Measurements from ENCODE around the gene COL27A1. TPM values are rescaled to one million over a fixed set of nuclear protein-coding genes. Genes with fewer than 3 reads are reported as not detected.

Gene COL27A1
- total RNA-seq, 1 donor from 2014 or later: 8.5 TPM

DNA sequence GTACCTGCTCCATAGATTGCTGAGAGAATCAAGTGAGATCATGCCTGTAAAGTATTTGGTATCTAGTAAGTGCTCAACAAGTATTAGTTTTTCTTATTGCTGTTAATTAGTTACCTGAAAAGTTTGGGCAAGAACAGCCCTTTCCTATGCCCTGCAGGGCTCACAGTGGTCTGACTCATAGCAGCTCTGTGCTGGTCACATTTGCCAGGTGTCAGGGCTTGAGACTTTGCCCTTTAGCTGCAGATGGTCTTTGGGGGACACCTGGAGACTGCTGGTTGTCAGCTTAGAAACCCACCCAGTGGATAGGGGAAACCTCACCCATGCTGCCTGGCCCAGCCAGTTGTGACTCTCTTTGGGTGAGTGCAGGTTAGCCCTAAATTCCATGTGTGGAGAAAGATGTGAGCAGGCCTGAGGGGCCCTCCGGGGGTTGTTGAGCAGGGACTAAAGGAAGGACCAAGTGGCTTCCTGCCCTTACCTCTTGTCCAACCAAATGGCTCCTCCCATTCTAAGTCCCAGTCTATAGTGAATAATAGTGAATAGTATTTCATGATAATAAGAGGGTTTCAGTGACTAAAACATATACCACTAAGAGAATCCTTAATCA lies 9.0 kb downstream of the COL27A1 start:
- Mint-ChIP-seq H3K36me3 (ENCODE audit: low read depth) (no peaks in the 10 kb centered on the region), H3K4me3 (no peak overlapping the region), H3K9me3 (no peaks in the 10 kb centered on the region), H3K27ac (no peak overlapping the region), H3K27me3 (peaks cover 2% of the 10 kb centered on the region), H3K4me1 (peaks cover 2% of the 10 kb centered on the region)
- no peak for DNase-seq
- intact Hi-C loops (cut with micrococcal nuclease): no loop called here

DNA sequence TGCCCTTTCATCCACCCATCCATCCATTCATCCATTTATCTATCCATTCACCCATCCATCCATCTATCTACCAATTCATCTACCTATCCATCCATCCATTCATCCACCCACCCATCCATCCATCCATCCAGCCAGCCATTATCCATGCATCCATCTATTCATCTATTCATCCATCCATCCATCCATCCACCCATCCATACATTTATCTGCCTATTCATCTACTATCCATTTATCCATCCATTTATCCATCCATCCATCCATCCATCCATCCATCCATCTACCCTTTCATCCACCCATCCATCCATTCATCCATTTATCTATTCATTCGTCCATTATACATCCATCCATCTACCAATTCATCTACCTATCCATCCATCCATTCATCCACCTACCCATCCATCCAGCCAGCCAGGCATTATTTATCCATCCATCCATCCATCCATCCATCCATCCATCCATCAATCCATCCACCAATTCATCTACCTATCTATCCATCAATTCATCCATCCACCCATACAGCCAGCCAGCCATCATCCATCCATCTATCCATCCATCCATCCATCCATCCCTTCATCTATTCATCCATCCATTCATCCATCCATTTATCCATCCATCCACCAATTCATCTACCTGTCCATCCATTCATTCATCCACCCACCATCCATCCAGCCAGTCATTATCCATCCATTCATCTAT lies 10.2 kb downstream of the COL27A1 start:
- no peak overlapping the region for H3K27ac Mint-ChIP-seq
- H3K36me3 Mint-ChIP-seq (ENCODE audit: low read depth): no peaks in the 10 kb centered on the region
- no peak overlapping the region for H3K4me3 Mint-ChIP-seq
- no peak for DNase-seq
- no peaks in the 10 kb centered on the region for H3K9me3 Mint-ChIP-seq
- no peaks in the 10 kb centered on the region for H3K27me3 Mint-ChIP-seq
- intact Hi-C loops (cut with micrococcal nuclease): no loop called here
- H3K4me1 Mint-ChIP-seq: no peaks in the 10 kb centered on the region

DNA sequence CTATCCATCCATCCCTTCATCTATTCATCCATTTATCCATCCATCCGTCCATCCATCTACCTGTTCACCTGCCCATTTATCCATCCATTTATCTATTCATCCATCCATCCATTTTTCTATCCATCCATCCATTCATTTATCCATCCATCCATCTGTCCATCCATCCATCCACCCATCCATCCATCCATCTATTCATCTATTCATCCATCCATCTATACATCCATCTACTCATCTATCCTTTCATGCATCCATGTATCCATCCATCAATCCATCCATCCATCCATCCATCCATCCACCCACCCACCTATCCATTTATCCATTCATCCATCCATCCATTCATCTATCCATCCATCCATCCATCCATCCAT lies 10.8 kb downstream of the COL27A1 start:
- no peak overlapping the region for H3K27ac Mint-ChIP-seq
- H3K4me1 Mint-ChIP-seq: no peaks in the 10 kb centered on the region
- H3K27me3 Mint-ChIP-seq: no peaks in the 10 kb centered on the region
- H3K9me3 Mint-ChIP-seq: no peaks in the 10 kb centered on the region
- intact Hi-C loops (cut with micrococcal nuclease): no loop called here
- H3K36me3 Mint-ChIP-seq (ENCODE audit: low read depth): no peaks in the 10 kb centered on the region
- no peak for DNase-seq
- H3K4me3 Mint-ChIP-seq: no peak overlapping the region

DNA sequence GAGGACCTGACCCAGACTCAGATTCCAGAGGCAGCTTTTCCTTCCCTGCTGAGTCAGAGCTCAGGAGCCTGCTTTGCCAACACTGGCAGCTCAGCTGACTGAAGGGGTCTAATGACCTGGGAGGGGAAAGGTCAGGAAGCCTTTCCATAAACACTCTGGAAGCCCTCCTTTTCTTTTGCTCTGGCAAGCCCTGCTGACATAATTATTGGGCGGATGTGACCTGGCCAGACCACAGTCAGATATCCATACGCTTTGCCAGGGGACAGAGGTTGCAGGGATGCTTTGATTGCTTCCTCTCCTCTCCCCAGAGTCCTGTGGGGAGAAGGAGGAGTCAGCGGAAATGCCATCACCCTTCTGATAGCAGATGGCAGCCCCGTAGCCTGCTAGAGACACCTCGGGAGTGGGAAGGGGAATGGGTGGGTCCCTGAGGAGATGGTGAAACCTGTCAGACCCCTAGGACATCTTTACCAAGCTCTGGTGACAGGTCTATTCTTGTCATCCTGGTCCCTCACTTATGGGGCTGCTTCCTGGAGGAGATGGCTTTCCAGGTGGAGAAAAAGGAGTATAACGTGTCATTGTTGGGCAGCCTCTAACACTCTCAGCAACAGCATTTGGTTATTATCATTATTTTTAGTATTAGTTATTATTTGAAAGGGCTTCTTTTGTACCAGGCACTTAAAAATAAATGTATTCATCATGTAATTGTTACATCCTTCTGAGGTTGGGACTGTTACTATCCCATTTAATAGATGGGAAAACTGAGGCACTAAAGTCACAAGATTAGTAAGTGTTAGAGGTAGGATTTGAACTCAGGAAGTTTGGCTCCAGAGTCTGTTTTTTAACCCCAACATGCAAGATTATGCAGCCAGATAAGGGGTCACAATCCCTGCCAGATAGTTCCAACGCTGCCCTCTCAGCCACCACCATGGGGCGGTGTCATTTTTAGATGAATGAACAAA lies 11.6 kb downstream of the COL27A1 start:
- H3K27me3 Mint-ChIP-seq: no peaks in the 10 kb centered on the region
- H3K27ac Mint-ChIP-seq: no peak overlapping the region
- intact Hi-C loops (cut with micrococcal nuclease): no loop called here
- no peaks in the 10 kb centered on the region for H3K36me3 Mint-ChIP-seq (ENCODE audit: low read depth)
- H3K4me3 Mint-ChIP-seq: no peak overlapping the region
- H3K9me3 Mint-ChIP-seq: no peaks in the 10 kb centered on the region
- no peak for DNase-seq
- H3K4me1 Mint-ChIP-seq: no peaks in the 10 kb centered on the region

DNA sequence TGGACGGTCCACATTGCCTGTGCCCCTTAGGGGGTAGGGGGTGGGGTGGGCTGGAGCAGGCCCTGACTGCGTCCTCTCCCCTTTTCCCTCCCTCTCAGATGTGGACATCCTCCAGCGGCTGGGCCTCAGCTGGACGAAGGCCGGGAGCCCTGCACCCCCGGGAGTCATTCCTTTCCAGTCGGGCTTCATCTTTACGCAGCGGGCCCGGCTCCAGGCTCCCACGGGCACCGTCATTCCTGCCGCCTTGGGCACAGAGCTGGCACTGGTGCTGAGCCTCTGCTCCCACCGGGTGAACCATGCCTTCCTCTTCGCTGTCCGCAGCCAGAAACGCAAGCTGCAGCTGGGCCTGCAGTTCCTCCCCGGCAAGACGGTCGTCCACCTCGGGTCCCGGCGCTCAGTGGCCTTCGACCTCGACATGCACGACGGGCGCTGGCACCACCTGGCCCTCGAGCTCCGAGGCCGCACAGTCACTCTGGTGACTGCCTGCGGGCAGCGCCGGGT lies 12.3 kb downstream of the COL27A1 start:
- intact Hi-C loops (cut with micrococcal nuclease): no loop called here
- DNase-seq: no peak
- no peaks in the 10 kb centered on the region for H3K27me3 Mint-ChIP-seq
- H3K4me1 Mint-ChIP-seq: no peaks in the 10 kb centered on the region
- no peak overlapping the region for H3K27ac Mint-ChIP-seq
- H3K36me3 Mint-ChIP-seq (ENCODE audit: low read depth): no peaks in the 10 kb centered on the region
- no peaks in the 10 kb centered on the region for H3K9me3 Mint-ChIP-seq
- H3K4me3 Mint-ChIP-seq: no peak overlapping the region

DNA sequence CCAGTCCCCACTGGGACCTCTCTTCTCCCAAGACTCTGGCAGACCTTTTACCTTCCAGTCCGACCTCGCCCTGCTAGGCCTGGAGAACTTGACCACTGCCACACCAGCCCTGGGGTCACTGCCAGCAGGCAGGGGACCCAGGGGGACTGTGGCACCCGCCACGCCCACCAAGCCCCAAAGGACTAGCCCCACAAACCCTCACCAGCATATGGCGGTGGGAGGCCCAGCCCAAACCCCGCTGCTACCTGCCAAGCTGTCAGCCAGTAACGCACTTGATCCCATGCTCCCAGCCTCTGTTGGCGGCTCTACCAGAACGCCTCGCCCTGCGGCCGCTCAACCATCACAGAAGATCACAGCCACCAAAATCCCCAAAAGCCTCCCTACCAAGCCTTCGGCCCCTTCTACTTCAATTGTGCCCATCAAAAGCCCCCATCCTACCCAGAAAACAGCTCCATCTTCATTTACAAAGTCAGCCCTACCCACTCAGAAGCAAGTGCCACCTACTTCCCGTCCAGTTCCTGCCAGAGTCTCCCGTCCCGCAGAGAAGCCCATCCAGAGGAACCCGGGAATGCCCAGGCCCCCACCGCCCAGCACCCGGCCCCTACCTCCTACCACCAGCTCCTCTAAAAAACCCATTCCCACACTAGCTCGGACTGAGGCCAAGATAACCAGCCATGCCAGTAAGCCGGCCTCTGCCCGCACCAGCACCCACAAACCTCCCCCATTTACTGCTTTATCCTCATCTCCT lies 13.1 kb downstream of the COL27A1 start:
- no peak for DNase-seq
- Mint-ChIP-seq H3K27ac (no peak overlapping the region), H3K27me3 (no peaks in the 10 kb centered on the region), H3K4me3 (no peak overlapping the region), H3K4me1 (no peaks in the 10 kb centered on the region), H3K36me3 (ENCODE audit: low read depth) (no peaks in the 10 kb centered on the region), H3K9me3 (no peaks in the 10 kb centered on the region)
- intact Hi-C loops (cut with micrococcal nuclease): no loop called here

DNA sequence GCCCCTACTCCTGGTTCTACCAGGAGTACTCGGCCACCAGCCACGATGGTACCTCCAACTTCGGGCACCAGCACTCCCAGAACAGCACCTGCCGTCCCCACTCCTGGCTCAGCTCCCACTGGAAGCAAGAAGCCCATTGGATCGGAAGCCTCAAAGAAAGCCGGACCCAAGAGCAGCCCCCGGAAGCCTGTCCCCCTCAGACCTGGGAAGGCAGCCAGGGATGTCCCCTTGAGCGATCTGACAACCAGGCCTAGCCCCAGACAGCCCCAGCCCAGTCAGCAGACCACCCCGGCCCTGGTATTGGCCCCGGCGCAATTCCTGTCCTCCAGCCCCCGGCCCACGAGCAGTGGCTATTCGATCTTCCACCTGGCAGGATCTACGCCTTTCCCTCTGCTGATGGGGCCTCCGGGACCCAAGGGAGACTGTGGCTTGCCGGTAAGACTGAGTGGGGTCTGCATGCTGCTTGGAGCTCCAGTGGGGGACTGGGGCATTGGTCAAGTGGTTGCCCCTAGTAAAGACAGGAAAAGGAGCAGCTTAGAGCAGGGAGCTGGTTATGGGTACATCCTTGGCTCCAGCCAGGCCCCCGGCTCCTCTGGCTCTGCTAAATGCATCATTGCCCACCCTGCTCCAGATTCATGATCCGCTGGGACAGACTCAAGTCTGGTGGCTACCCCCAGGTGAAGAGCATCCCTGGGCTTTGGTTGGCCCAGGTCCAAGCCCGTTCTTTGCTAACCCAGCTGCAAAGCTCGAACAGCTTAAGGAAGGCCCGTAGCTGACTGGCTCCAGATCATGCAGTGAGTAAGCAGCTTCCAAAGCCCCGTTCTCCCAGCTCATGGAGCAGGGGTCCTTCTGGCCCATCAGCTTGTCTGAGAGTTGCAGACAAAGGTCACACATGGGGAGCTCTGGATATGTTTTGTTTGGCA lies 14.0 kb downstream of the COL27A1 start:
- H3K4me1 Mint-ChIP-seq: no peaks in the 10 kb centered on the region
- H3K27me3 Mint-ChIP-seq: no peaks in the 10 kb centered on the region
- intact Hi-C loops (cut with micrococcal nuclease): no loop called here
- H3K27ac Mint-ChIP-seq: no peak overlapping the region
- DNase-seq: no peak
- H3K9me3 Mint-ChIP-seq: no peaks in the 10 kb centered on the region
- H3K4me3 Mint-ChIP-seq: no peak overlapping the region
- no peaks in the 10 kb centered on the region for H3K36me3 Mint-ChIP-seq (ENCODE audit: low read depth)

DNA sequence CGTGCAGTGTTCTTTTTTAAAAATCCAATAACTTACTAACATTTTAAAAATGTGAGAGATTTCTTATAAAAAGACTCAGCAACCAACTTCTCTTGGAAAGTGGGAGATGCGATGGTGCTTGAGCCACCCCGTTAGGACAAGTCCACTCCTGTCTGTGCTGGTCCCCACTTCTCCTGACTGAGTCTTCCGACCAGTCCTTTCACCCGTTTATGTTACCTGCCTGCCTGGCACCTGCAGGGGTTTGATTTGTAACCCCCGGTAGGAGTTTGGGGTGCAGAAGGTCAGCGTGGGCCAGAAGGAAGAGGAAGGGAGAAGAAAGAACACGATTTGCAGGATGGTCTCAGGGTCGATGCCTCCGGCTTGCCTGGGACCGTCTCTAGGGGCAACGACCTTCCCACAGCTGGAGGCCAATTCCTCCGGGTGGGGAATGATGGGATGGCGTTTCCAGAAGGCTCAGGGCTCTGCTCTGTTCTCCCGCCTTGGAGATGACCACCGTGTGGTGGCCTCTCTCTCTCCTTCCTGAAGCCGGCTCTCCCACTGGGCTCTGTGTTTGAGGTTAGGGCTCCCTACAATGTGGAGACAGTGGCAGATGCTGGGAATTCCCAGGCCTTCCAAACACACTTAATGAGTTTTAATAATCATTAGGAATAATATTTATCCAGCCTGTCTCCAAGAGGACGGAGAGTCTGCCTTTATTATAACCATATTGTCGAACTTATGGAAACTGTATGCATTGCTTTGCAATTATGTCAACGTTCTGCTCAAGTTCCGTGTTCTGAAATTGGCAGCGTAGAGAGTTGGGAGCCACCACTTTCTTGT lies 14.8 kb downstream of the COL27A1 start:
- no peaks in the 10 kb centered on the region for H3K4me1 Mint-ChIP-seq
- H3K9me3 Mint-ChIP-seq: no peaks in the 10 kb centered on the region
- no peak for DNase-seq
- no peaks in the 10 kb centered on the region for H3K27me3 Mint-ChIP-seq
- no peak overlapping the region for H3K27ac Mint-ChIP-seq
- H3K4me3 Mint-ChIP-seq: no peak overlapping the region
- no peaks in the 10 kb centered on the region for H3K36me3 Mint-ChIP-seq (ENCODE audit: low read depth)
- intact Hi-C loops (cut with micrococcal nuclease): no loop called here

DNA sequence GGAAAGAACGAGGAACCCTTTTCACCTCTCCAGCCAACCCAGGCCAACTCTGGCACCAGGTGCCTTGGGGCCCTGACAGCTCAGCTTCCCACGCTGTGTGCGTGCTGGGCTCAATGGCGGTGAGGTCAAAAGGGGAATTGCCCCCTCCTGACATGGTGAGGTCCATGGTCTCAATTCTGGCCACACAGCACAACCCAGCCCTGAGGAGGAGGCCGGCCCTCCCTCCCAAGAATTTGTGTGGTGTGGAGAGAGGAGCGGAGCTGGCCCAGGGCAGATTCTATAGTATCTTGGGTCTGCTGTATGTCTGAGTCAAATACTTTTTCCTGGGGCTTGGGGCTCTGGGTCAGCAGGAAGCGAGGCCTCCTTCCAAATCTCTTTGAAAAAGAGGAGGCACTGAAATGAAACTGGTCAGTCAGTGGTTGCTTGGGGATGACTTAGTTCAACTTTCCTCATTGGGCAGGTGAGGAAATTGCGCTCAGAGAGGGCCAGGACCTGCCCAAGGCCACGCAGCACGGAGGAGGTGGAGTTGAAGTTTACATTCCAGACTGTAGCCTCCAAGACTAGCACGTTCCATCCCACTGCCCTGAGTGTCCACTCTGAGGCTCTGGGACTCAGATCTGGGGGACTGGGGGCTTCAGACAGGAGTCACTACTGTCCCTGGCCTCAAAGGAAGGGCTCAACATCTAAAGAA lies 15.6 kb downstream of the COL27A1 start:
- H3K27me3 Mint-ChIP-seq: no peaks in the 10 kb centered on the region
- intact Hi-C loops (cut with micrococcal nuclease): no loop called here
- no peak for DNase-seq
- no peaks in the 10 kb centered on the region for H3K36me3 Mint-ChIP-seq (ENCODE audit: low read depth)
- no peaks in the 10 kb centered on the region for H3K9me3 Mint-ChIP-seq
- no peak overlapping the region for H3K27ac Mint-ChIP-seq
- H3K4me1 Mint-ChIP-seq: no peaks in the 10 kb centered on the region
- no peak overlapping the region for H3K4me3 Mint-ChIP-seq

DNA sequence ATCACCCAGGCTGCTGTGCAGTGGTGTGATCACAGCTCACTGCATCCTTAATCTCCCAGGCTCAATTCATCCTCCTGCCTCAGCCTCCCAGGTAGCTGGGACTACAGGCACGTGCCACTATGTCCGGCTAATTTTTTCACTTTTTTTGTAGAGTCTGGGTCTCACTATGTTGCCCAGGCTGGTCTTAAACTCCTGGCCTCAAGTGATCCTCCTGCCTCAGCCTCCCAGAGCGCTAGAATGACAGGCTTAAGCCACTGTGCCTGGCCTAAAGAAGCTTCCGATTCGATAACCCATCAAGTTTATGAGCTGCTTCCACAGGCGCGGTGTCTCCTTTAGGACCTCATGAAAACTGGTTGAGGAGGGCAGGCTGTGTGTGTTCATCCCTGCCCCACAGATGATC lies 16.2 kb downstream of the COL27A1 start:
- intact Hi-C loops (cut with micrococcal nuclease): no loop called here
- Mint-ChIP-seq H3K27ac (no peak overlapping the region), H3K9me3 (no peaks in the 10 kb centered on the region), H3K36me3 (ENCODE audit: low read depth) (no peaks in the 10 kb centered on the region), H3K4me1 (no peaks in the 10 kb centered on the region), H3K27me3 (no peaks in the 10 kb centered on the region), H3K4me3 (no peak overlapping the region)
- no peak for DNase-seq

DNA sequence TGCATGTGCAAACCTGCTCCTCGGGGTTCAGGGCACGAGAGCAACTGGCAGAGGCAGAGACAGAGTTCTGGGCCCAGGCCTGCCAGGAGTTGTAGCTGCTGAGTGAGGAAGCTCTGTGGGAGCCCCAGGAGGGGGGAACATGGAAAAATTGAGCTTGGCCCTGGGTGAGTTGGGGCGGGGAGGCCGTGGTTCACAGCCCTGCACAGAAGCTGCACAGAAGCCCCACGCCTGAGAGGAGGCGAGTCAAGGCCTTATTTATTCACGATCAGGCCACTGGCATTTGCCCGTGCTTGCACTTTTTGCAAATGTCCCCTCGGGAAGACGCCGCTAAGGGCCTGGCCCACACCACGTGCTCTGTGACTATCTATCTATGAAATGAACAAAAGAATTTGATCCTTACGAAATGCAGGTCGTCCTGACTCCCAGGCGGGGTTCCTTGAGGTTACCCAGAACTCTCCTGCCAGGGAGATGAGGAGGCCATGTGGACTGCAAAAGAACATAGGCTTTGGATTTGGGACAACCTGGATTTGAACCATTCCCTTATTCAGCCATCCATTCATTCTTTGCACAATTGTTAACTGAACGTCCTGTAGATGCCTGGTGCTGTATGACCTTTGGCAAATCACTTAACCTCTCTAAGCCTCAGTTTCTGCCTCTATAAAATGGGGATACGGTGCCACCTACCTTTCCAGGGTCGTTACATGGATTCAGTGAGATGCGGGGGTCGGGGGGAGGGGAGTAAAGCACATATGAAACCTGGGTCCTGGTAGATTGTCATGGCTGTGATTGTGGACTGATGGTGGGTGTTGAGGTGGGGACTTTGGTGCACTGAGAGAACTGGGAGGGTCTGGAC lies 17.9 kb downstream of the COL27A1 start:
- Mint-ChIP-seq H3K4me3 (no peak overlapping the region), H3K27me3 (no peaks in the 10 kb centered on the region)
- intact Hi-C loops (cut with micrococcal nuclease): no loop called here

More for the DNA sequence above, 17.9 kb downstream of the COL27A1 start:
- DNase-seq: no peak
- no peaks in the 10 kb centered on the region for H3K4me1 Mint-ChIP-seq
- no peak overlapping the region for H3K27ac Mint-ChIP-seq
- H3K9me3 Mint-ChIP-seq: no peaks in the 10 kb centered on the region
- H3K36me3 Mint-ChIP-seq (ENCODE audit: low read depth): no peaks in the 10 kb centered on the region
